ENCODE results near the gene MCC.

MCC gene

DNA sequence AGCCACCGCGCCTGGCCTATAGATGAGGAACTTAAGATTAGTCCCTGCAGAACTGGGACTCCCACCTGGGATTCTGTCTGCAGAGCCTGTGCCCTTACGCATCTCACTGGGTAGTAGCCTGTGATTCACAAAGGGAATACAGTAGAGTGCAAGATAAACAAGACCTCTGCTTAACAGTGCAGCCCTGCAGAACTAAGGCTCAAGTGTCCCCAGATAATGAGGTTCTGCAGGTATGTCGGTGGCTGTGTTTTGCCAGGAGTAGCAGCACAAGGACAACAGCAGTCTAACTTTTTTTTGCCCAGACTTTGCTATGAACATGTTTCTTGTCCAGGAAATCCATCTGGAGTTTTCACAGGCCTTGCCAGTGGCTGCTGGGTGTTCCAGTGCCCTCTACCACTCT lies 451.9 kb downstream of the MCC start:
- no peak for DNase-seq (ENCODE audit: low read depth, low spot score)

DNA sequence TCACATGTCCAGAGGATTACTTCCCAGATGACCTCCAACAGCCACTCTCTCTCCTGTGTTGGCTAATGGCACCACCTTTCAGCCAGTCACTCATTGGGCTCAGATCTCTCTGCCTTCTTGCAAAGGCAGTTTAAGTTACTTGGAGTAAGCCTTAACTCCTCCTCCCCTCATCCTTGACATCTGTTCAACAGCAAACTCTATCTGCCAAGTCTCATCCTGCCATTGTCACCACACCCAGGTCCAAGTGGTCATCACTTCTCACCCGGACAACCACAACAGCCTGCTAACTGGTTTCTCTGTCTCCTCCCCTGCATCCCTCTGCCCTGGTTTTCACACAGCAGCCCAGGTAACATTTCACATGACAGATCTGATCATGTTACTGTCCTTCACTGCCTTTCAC lies 453.2 kb downstream of the MCC start:
- DNase-seq (ENCODE audit: low read depth, low spot score): no peak

DNA sequence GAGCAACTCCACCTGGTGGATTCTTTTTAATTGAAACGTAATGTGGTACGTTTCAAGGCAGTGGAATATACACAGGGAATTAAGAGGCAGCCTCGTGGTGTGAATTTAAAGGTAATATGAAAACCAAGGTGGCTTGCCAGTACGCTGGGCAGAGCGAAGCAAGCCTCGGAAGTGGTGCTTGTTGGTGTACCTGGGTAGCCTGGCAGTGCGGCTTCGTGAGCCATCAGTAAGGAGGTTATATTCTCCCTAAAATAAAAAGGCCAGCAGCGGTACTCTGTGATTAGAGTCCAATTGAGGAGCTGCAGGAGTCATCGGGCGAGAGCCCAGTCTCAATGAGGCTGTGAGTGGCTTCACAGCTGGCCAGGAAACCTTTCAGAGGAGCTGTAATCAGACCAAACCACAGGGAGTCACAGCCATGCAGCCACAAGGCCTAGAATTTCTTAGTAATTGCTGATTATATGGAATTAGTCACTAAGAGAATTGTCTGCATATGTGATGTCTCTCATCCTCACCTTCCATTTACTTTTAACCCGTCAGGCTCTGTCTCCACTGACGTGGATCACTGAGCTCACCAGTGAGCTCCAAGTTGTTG lies 454.0 kb downstream of the MCC start:
- no peak for DNase-seq (ENCODE audit: low read depth, low spot score)

DNA sequence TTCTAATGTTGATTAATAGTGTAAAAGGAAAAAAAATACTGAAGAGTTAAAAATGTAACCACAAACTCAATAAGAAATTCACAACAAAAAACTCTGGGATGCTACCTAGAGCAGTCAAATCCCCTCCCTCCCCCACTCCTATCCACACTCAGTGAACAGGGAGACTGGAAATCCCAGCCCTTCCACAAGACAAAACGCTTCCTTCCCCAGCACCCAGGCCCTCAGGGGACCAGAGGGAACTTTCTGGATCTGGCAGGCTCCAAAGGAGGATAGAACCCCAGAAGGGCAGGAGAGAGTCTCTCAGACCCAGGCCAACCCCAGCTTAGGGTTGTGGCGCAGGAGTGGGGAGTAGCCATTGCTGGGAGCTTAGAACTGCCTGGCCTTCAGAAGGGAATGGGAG lies 456.7 kb downstream of the MCC start:
- peak; percentile 56 for DNase-seq (ENCODE audit: low read depth, low spot score)

DNA sequence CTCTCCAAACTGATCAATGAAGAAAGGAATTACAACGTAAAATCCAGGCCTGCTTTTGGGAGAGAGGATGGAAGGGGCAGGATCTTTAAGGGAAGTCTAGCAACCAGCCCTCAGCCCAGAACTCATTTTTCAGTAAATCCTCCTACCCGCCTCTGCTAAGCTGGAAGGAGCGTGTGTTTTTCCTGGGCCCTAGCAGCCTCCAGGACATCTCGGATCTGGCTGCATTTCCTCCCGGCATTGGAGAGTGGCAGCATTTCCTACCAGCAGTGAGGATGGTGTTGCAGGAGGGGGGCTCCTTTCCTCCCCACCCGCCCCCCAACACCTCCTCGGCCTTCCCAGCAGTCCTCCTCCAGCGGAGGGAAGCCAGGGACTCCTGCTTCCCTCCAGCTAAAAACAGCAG lies 457.1 kb downstream of the MCC start:
- peak; percentile 54 for DNase-seq (ENCODE audit: low read depth, low spot score)

DNA sequence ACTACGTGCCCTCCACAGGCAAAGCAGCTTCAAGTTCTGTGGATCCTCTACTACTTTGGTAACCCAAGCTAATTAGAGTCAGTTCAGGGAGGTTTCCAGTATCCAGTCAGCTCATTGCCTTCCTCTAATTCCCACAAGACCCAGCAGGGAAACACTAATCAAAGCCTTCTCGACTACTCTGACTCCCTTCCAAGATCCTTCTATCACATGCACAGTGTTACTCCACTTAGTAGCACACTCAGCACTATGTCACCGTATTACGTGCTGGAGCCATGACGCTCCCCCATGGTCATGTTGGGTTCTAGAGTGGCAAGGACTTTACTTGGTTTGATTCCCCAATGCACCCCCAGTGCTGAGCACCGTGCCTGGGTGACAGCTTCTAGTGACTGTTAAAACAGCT lies 458.6 kb downstream of the MCC start:
- DNase-seq (ENCODE audit: low read depth, low spot score): no peak

DNA sequence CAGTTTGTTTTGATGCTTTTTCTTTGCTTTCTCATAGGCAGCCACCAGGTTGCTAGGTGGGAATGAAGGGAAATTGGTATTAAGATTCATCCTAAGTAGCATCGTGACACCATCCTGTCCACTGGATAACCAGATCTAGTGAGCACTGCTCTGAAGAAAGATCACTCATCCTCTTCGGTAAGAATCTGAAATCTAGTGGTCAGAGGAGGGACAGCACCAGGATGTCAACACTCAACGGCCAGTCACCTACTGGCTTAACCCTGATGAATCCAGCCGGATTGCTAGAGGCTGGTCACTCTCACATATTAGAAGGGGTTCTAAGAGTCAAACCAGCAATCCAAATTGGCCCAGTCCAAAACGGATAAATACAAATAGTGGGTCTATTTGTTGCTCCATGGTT lies 460.8 kb downstream of the MCC start:
- DNase-seq (ENCODE audit: low read depth, low spot score): no peak

DNA sequence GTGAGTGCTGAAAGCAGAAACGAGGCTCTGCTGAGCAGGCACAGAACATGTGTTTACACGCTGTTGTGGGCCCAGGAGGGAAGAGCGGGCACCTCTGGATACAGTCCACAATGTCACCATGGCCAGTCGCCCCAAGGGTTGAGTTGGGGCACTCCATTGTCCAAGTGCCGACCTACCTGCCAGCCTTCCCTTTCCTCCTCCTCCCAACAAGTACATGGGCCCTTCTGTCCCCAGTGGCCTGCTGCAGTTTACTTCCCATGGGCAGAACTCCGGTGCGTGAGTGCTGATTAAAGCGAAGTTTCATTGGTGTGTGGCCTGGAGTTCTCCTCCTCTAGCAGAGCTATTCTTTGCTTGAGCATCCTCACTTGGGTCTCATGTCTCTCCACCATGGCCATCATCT lies 461.2 kb downstream of the MCC start:
- DNase-seq (ENCODE audit: low read depth, low spot score): no peak

DNA sequence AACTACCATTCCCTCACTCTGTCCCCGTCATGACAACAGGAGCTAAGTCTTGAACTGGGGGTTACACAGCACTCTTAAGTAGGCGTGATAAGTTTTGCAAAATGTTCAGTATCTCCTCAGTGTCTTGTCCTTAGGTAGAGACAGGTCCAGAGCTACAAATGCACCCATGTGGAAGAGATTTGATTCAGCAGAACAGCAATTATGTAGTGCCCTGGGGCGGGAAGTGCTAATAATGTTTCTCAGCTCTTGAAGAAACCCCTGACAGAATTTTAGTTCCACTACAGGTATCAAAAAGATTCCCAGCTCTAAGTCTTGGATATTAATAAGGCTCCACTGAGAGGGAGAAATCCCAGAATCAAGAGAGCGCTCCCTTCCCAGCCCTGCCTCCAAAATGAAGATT lies 462.0 kb downstream of the MCC start:
- DNase-seq (ENCODE audit: low read depth, low spot score): no peak

DNA sequence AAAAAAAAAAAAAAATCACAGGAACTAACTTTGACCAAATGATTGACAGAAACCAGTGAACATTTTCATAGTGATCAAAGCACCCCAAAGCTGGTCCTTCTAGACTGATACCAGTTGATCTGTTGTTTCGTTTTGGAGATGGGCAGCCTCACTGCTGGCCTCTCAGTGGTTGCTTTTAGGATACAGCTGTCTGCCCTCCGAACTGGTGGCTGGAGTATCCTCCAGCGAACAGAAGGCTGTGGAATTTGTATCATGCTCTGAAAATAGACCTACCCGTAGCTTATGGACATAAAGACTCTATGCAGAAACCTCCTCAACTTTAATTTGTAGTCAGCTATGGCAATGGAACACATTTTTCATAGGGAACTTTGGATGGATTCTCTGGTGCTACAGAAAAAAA lies 462.7 kb downstream of the MCC start:
- DNase-seq (ENCODE audit: low read depth, low spot score): no peak

DNA sequence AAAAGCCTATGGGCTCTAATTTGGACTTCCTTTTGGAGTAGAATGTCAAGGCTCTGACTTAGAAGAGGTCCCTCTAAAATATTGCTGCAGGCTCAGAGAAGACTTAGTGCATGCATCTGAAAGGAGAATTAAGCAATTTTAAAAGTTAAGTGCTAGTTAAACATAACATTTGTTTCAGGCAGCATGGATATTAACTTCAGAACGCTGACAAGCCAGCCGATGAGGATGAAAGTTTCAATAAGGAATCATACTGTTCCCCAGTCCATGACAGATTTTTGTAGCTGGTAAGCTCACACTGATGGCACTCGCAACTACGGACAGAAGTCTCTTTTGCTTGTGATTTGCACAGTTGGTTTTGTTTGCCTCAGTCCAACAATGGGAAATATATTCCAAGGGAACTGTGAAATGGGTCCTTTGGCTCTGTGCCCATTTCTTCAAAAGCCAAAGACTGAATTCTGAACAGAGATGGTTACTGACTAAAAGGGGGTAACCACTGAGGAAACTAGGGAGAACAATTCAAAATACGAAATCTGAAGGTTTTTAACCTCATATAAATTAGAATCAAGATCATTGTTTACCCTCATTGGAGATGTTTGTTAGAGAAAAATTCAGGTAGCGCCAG lies 464.1 kb downstream of the MCC start:
- DNase-seq (ENCODE audit: low read depth, low spot score): no peak

DNA sequence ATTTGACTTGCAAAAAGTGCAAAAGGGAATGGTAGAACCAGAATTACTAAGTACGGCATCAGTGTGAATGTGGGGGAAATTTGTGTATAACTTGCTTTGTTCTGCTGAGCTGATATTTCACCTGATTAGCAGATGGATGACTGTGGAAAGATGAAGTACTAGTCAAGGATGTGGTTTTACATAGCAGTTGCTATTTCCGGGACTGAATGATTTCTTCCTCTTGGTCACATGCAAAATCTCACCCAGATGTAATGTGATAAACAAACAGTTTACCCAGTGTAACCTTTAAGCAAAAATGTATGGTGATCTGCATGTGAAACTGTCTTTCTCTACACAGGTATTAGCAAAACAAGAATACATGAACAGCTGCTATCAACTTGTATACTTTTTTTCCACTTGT lies 465.6 kb downstream of the MCC start:
- DNase-seq (ENCODE audit: low read depth, low spot score): no peak

DNA sequence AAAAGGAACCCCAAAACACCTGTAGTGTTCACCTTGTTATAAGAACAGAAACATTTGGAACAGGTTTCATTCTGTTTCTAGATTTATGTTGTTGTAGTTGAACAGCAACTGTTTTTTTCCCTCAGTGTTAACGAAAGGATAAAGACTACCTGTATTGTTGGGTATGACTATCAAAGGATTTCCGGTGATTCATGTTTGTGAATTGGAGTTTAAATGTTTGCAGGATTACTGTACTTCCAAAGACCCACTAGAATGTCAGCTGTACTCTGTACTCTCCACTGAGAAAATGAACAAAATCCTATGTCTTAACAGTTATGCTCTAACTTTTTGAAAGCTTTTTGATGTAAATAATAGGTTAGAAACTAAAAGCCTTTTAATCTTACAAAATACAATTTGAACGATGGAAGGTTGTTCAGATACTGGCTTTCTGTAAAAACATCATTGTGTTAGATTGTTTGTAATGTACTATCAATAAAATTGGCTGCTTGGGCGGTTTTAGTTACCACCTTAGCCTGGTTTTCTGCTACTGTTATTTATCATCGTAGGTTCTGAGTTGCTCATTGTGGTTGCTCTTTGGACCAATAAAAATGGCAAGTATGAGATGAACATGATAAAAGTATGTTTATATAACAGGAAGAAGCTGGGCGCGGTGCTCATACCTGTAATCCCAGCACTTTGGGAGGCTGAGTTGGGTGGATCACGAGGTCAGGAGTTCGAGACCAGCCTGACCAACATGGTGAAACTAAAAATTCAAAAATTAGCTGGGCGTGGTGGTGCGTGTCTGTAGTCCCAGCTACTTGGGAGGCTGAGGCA lies 467.6 kb downstream of the MCC start:
- no peak for DNase-seq (ENCODE audit: low read depth, low spot score)

DNA sequence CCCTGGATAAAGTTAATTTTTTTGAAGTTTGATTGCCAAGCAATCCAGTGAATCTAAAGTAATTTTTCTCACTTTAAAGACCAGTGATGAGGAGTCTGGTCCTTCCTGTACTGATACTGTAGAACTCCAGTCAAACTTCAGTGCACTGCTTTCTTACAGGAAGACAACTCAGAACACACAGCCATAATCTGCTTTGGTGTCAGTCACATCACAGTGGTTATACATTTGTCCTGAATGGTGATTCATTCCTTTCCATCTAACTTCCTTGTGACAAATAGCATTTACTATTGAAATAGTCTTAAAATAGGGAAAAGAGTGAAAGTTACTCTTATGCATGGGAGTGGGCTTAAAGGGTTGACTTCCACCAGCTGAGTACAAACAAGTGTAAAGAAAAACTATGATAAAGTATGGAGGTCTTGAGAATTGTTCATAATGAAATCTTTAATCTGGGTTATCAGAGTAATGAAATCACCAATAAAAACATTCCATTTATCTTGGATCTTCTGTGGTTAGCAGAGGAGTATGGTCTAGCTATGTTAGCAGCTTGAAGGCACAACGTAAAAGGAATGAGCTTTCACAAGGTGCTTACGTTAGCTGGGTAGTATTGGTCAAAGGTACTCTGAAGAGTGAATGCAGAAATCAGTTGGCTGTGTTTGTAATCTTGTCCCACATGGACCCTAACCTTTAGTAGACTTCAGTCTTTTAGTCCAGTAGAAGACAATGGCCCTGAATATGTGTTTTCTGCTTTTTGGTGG lies 470.2 kb downstream of the MCC start:
- no peak for DNase-seq (ENCODE audit: low read depth, low spot score)

DNA sequence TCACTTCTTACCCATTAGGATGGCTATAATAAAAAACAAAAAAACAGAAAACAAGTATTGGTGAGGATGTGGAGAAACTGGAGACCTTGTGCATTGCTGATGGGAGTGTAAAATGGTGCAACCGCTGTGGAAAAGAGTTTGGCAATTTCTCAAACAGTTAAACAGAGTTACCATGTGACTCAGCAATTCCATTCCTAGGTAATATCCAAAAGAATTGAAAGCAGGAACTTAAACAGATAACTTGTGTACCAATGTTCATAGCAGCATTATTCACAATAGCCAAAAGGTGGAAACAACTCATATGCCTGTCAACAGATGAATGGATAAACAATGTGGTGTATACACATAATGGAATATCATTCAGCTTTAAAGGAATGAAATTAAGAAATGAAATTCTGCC lies 482.8 kb downstream of the MCC start:
- no peak for DNase-seq (ENCODE audit: low read depth, low spot score)

DNA sequence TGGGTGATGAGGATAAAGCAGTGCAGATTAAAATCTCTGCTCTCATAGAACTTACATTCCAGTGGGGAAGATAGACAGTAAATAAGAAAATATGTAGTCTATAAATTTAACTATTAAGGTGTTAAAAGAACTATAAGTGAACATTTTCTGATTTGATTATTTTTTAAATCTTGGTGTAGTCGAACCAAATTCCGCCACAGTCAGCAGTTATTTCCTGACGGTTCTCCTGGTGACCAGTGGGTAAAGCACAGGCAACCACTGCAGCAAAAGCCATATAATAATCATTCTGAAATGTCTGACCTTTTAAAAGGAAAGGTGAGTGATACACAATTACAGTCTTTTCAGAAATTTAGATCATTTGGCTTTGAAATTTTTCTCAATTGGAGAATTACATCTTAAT lies 484.5 kb downstream of the MCC start:
- DNase-seq (ENCODE audit: low read depth, low spot score): no peak

DNA sequence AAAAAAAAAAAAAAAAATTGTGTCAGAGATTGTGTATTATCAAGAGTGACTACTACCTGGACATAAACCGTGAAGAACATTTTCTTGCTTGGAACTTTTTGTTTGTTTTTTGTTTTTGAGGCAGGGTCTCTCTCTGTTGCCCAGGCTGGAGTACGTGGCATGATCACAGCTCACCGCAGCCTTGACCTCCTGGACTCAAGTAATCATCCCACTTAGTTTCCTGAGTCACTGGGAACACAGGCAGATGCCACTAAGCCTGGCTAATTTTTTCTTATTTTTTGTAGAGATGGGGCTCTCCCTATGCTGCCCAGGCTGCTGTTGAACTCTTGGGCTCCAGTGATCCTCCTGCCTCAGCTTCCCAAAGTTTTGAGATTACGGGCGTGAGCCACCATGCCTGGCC lies 485.8 kb downstream of the MCC start:
- no peak for DNase-seq (ENCODE audit: low read depth, low spot score)

DNA sequence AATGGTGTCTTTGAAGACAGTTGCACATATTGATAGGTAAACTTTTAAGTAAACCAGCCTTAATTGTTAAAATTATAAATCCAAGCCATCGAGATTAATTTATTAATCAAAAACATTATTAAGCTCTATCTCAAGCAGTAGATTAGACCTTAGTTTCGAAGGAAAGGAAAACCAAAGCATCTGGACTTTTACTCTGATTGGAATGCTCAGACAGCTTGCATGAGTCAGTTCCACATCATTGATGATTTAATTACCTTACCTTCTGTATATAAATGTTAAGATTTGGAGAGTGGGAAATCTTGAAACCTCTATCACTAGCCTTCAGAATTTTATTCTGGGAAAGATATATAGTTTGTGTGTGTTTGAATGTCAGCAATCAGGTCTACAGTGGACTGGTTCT lies 487.8 kb downstream of the MCC start:
- DNase-seq (ENCODE audit: low read depth, low spot score): no peak

DNA sequence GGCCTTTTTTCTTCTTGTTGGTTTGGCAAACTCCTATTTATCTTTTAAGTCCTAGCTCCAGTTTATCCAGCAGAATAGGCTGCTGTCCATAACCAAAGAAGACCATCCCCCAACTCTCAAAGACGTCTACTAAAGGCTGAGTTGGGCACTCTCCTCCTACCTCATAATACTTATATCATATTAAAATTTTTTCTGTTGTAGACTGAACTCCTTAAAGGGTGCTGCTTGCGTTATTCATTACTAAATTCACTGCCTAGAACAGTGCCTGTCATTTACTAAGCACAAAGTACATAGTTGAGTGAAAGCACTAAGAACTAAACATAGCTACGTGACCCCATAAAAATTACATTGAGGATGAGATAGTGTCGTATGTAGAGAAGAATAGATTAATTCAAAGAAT lies 490.0 kb downstream of the MCC start:
- DNase-seq (ENCODE audit: low read depth, low spot score): no peak

DNA sequence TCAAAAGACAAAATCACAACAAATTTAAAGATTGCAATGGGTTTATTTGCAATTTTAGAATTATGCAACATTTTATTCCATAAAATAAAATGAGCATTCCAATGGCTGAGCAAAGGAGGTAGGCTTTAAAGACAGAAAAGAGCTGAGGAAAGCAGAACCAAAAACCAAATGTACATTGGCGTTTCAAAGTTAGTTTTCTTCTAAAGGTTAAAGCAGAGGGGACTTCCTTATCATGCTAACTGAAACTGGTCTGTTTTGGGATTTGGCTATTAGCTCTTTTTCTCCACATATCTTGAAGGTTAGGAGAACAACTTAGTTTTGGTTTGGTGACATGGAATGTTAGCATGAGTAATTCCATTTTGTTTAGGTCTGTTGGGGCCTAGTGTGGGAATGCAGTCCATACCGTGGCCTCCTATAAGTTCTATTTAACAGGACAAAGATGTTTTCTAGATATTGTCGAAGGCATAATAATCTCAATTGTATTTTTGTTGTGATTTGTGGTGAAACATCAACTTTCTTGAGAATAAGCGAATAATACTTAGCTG lies 491.4 kb downstream of the MCC start:
- no peak for DNase-seq (ENCODE audit: low read depth, low spot score)

DNA sequence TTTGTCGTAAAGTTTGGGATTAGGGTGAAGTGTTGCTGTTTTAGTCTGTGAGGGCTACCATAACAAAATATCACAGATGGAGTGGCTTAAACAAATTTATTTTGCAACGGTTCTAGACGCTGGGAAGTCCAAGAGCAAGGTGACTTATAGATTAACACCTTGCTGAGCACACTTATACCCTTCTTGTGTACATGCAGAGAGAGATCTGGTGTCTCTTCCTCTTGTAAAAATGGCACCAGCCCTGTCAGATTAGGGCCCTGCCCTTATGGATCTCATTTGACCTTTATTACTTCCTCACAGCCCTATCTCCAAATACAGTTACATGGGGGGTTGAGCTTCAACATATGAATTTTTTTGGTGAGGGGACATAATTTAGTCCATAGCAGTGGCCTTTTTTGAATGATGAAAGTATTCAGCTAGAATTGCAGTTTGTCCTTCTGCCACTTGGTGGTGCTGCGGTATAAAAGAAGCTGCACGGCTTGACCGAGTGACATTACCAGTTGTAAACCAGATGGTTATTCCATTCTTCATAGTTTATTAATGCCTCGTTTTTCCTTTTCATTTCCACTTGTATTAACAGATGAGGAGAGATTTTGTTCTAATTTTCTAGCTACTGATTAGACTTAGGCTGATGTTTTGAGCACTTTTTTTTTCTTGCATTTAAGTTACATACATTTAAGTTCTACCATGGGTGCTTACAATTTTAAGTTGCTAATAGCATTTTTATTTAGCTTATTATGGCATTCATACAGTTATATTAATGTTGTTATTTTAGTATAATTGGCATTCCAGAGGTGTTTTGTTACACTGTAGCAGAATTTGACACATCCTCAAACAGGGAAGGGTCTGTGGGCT lies 492.3 kb downstream of the MCC start:
- DNase-seq (ENCODE audit: low read depth, low spot score): peak; percentile 63
